DMS114 treated with DMSO at 0.1 percent for 48 hours (cell line): ENCODE results near the gene GSTCD.

Source experiments
- DNase-seq: peaks from one replicate; lab custom pipeline; 2025; ENCODE audit not compliant: unreplicated experiment; lab: John Stamatoyannopoulos, UW

The GSTCD gene

DNA sequence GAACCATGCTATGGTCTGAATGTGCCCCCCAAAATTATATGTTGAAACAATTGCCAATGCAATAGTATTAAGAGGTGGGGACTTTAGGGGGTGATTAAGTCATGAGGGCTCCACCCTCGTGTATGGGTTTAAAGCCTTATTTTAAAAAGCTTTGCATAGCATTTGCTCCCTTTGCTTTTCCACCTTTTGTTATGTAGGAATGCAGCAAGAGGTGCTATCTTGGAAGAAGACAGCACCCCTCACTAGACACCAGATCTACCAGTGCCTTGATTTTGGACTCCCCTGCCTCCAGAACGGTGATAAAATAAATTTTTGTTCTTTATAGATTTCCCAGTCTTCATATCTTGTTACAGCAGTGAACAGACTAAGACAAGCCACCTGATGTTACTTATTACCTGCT, 163.4 kb downstream of the GSTCD start:
- DNase-seq, result no peak

DNA sequence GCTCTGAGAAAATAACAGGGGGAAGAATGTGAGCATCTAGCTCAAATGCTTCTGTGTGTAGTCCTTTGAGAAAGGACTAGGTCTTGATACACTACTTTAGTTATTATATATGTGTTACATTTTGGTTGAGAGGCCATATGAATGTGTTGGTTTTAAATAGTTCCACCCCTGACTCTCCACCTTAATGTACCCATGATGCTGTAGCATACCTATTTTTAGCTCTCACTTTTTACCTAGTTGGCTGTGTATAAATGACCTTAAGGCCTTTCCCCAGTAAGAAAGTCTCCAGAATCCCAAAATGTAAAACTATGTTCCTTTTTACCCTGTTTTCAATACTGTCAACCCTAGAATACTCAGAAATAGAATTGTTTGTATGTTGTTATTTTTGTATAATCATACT, 166.6 kb downstream of the GSTCD start:
- no peak for DNase-seq

- no peak for DNase-seq
Observed at GRCh38 chr4:105878668-105879067, 170.1 kb downstream of the GSTCD start.

- no peak for DNase-seq
Observed at GRCh38 chr4:105887508-105887907, 178.9 kb downstream of the GSTCD start.

DNA sequence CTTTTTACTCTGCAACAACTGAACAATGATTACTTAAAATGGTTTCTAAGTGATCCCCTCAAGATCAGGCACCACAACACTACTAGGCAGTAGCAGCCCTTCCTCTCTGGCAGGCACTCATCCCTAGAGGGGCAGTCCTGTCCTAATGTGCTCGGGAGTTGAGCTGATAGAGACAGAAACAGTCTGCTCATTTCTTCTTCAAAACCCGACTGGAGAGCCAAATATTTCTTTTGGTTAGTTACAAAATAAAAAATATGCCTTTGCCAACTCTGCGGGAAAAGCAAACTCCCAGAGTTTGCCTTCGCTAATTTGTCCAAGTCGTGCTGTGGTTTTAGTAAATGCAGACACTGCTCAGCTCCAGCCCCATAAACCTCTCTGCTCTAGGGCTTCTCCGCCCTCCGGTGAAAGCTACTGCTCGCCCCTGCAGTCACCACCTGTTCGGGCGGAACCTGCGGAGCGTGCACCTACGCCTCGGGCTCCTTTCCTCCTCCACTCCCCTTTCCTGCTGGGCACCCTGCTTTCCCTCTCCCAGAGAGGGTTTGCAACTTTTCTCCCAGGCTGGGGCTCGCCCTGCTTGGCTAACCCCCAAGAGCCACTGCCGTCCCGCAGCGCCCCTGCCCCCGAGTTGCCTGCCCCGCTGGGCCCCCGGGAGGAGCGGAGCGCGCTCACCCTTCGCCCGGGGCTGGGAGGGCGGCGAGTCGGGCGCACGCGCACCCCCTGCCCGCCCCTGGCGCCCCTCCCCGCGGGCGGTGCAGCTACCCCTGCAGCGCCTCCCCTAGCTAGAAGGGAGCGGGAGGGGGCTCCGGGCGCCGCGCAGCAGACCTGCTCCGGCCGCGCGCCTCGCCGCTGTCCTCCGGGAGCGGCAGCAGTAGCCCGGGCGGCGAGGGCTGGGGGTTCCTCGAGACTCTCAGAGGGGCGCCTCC, 186.3 kb downstream of the GSTCD start, which contains the start of gene NPNT:
TSS of gene NPNT (plus strand) at position 812 of the 923 bp plus-strand sequence. CDS start 182 bp downstream, outside the sequence.
- no peak for DNase-seq

GRCh38 chr4:105895583-105896460, 187.2 kb downstream of the GSTCD start:
- no peak for DNase-seq

GRCh38 chr4:105896461-105896942, 187.9 kb downstream of the GSTCD start:
- no peak for DNase-seq
